SK-N-SH (cell line): ENCODE results near the gene LCN2. TPM values are rescaled to one million over a fixed set of nuclear protein-coding genes. Genes with fewer than 3 reads are reported as not detected.

ENCODE experiments used
- CTCF ChIA-PET: fragments of 300-600, 350-600 bp; formaldehyde crosslinking; extraction: SDS; loops from one replicate; lab custom pipeline; 2021; lab: Yijun Ruan, JAX
- POLR2A ChIA-PET: fragments of 350-600 bp; sonication (Branson Sonifier 250); formaldehyde crosslinking; extraction: SDS; loops from one replicate; lab custom pipeline; 2020; ENCODE audit warnings: antibody characterized with exemption, inconsistent platforms; lab: Yijun Ruan, JAX
- DNase-seq: peaks from one replicate; pipeline ENCODE4 v3.0.0; 2012
- H2AFZ ChIP-seq: fragments of 200-600 bp; sonication (generic); 2 replicates; pipeline ENCODE4 v1.8.1; 2016; ENCODE audit warnings: antibody characterized with exemption, mild to moderate bottlenecking, low read depth
- H3F3A ChIP-seq: fragments of 200-600 bp; sonication (generic); replicated peaks from 2 replicates; pipeline ENCODE3; 2016; ENCODE audit warnings: antibody characterized with exemption, mild to moderate bottlenecking; ENCODE audit not compliant: insufficient read depth
- H3K27ac ChIP-seq, 2 experiments: fragments of 200-500 bp in 1 of 2; fragments of 200-600 bp in 1 of 2; sonication (Bioruptor generic) in 1 of 2; sonication (generic), shearing (Covaris generic) in 1 of 2; 2 replicates each; pipeline versions ENCODE4 v1.5.1 to v1.6.1; 2014 to 2016; ENCODE audit warnings: low read depth in 2 of 2, inconsistent platforms in 1 of 2, low read length in 1 of 2, mild to moderate bottlenecking in 1 of 2, mixed read lengths in 1 of 2
- H3K27me3 ChIP-seq: fragments of 200-600 bp; sonication (generic), shearing (Covaris generic); 2 replicates; pipeline ENCODE4 v1.6.1; 2016; ENCODE audit warnings: mixed run types; ENCODE audit not compliant: insufficient read depth
- H3K36me3 ChIP-seq, 2 experiments: fragments of 200-500 bp in 1 of 2; fragments of 200-600 bp in 1 of 2; sonication (Bioruptor generic) in 1 of 2; sonication (generic) in 1 of 2; replicated peaks in 1 of 2; 2 replicates each; pipeline versions ENCODE3 to v1.5.1; 2014 to 2016; ENCODE audit warnings: low read length in 1 of 2, mild to moderate bottlenecking in 1 of 2; ENCODE audit not compliant: insufficient read depth in 2 of 2, control insufficient read depth in 1 of 2
- H3K4me1 ChIP-seq, 2 experiments: fragments of 200-500 bp in 1 of 2; fragments of 200-600 bp in 1 of 2; sonication (Bioruptor generic) in 1 of 2; sonication (generic), shearing (Covaris generic) in 1 of 2; 2 replicates each; pipeline versions ENCODE4 v1.5.1 to v1.6.1; 2014 to 2016; ENCODE audit warnings: low read depth in 1 of 2, low read length in 1 of 2, mixed run types in 1 of 2; ENCODE audit not compliant: insufficient read depth in 2 of 2, control insufficient read depth in 1 of 2
- H3K4me2 ChIP-seq: fragments of 200-600 bp; sonication (generic), shearing (Covaris generic); 2 replicates; pipeline ENCODE4 v1.6.1; 2017; ENCODE audit warnings: mixed run types
- H3K4me3 ChIP-seq, 2 experiments: fragments of 200-500 bp in 1 of 2; fragments of 200-600 bp in 1 of 2; sonication (Bioruptor generic) in 1 of 2; sonication (generic), shearing (Covaris generic) in 1 of 2; 2 replicates each; pipeline versions ENCODE4 v1.5.1 to v1.8.1; 2014 to 2016; ENCODE audit warnings: low read depth in 2 of 2, inconsistent platforms in 1 of 2, low read length in 1 of 2, mild to moderate bottlenecking in 1 of 2, mixed read lengths in 1 of 2, moderate library complexity in 1 of 2
- H3K79me2 ChIP-seq: fragments of 200-600 bp; sonication (generic); 2 replicates; pipeline ENCODE4 v1.8.1; 2017; ENCODE audit warnings: mild to moderate bottlenecking; ENCODE audit not compliant: insufficient read depth
- H3K9ac ChIP-seq: fragments of 200-600 bp; sonication (generic); 2 replicates; pipeline ENCODE4 v1.6.1; 2017; ENCODE audit warnings: mixed run types
- H3K9me2 ChIP-seq: fragments of 200-600 bp; sonication (generic); 2 replicates; pipeline ENCODE4 v1.6.1; 2017; ENCODE audit warnings: mixed run types
- H3K9me3 ChIP-seq: fragments of 200-600 bp; sonication (generic); 2 replicates; pipeline ENCODE4 v1.6.1; 2017; ENCODE audit warnings: mixed run types, mild to moderate bottlenecking, moderate library complexity
- H4K20me1 ChIP-seq: fragments of 200-600 bp; sonication (generic); 2 replicates; pipeline ENCODE4 v1.6.1; 2017; ENCODE audit warnings: mild to moderate bottlenecking, mixed run types; ENCODE audit not compliant: insufficient read depth
- ELF1 ChIP-seq: IDR thresholded peaks from 2 replicates; pipeline ENCODE4 v1.4.0; 2012
- EP300 ChIP-seq, 2 experiments: IDR thresholded peaks; 2 replicates each; pipeline versions ENCODE4 v1.4.0 to v1.6.1; 2012; ENCODE audit warnings: borderline replicate concordance in 1 of 2, low read depth in 1 of 2, low read length in 1 of 2
- EZH2phosphoT487 ChIP-seq: fragments of 200-600 bp; sonication (generic); IDR thresholded peaks from 2 replicates; pipeline ENCODE4 v1.6.1; 2017; ENCODE audit warnings: low read depth, mixed run types, mild to moderate bottlenecking, antibody characterized with exemption, moderate library complexity, borderline replicate concordance
- FOSL2 ChIP-seq: IDR thresholded peaks from 2 replicates; pipeline ENCODE4 v1.4.0; 2012; ENCODE audit warnings: low read depth, mild to moderate bottlenecking, moderate library complexity, borderline replicate concordance
- FOXJ3 ChIP-seq: sonication (generic); formaldehyde crosslinking; IDR thresholded peaks from 2 replicates; pipeline ENCODE4 v1.5.1; 2020; ENCODE audit warnings: mild to moderate bottlenecking, missing genetic modification reagents
- FOXM1 ChIP-seq: IDR thresholded peaks from 2 replicates; pipeline ENCODE4 v1.4.0; 2012; ENCODE audit warnings: low read depth, mild to moderate bottlenecking
- GABPA ChIP-seq: IDR thresholded peaks from 2 replicates; pipeline ENCODE4 v1.4.0; 2012; ENCODE audit warnings: low read depth, mild to moderate bottlenecking
- GATA2 ChIP-seq: sonication (generic); formaldehyde crosslinking; IDR thresholded peaks from 2 replicates; pipeline ENCODE4 v1.5.0; 2020; ENCODE audit warnings: mild to moderate bottlenecking, missing genetic modification reagents
- MAX ChIP-seq: IDR thresholded peaks from 2 replicates; pipeline ENCODE4 v1.4.0; 2012; ENCODE audit warnings: low read depth
- NRF1 ChIP-seq: IDR thresholded peaks from 2 replicates; pipeline ENCODE4 v1.6.1; 2012; ENCODE audit warnings: low read depth, mild to moderate bottlenecking, low read length
- RFX5 ChIP-seq: IDR thresholded peaks from 2 replicates; pipeline ENCODE4 v1.6.1; 2012; ENCODE audit warnings: mild to moderate bottlenecking, improper control_type of control experiment, low read length
- RXRA ChIP-seq: IDR thresholded peaks from 2 replicates; pipeline ENCODE4 v1.4.0; 2012; ENCODE audit warnings: low read depth, mild to moderate bottlenecking, borderline replicate concordance
- SIN3A ChIP-seq: IDR thresholded peaks from 2 replicates; pipeline ENCODE4 v1.6.1; 2012; ENCODE audit warnings: low read depth, mild to moderate bottlenecking, low read length, moderate library complexity, borderline replicate concordance
- SMC3 ChIP-seq: IDR thresholded peaks from 2 replicates; pipeline ENCODE4 v1.6.1; 2012; ENCODE audit warnings: low read depth, low read length, improper control_type of control experiment
- TCF12 ChIP-seq: IDR thresholded peaks from 2 replicates; pipeline ENCODE4 v1.4.0; 2012
- TEAD4 ChIP-seq: IDR thresholded peaks from 2 replicates; pipeline ENCODE4 v1.4.0; 2012; ENCODE audit warnings: mild to moderate bottlenecking, borderline replicate concordance; ENCODE audit not compliant: insufficient read depth
- USF2 ChIP-seq: fragments of 150-350 bp; IDR thresholded peaks from 2 replicates; pipeline ENCODE4 v1.6.1; 2017; ENCODE audit warnings: antibody characterized with exemption, low read length, low read depth, borderline replicate concordance
- YY1 ChIP-seq: IDR thresholded peaks from 2 replicates; pipeline ENCODE4 v1.4.0; 2012; ENCODE audit warnings: low read depth, mild to moderate bottlenecking
- WGBS: methylation state at CpG from one replicate; pipeline ENCODE4 v1.1.6; 2017; ENCODE audit warnings: low lambda C conversion rate; 5-methylcytosine and 5-hydroxymethylcytosine counted together
- polyA plus RNA-seq, 3 experiments: library from polyadenylated mRNA; depleted of rRNA; stranded (reverse); fragments of >200 nt; gene quantifications; 2 replicates each; pipeline ENCODE4 v1.2.3, GENCODE V29; 2012

LCN2 gene
- polyA plus RNA-seq, 1 of the 3 experiments (the other 2 are of a cell fraction), result not detected

- H4K20me1 ChIP-seq, result no peaks in the 10 kb centered on the region
- H3K4me3 ChIP-seq, result no peak overlapping the region
- H3K9ac ChIP-seq, result no peak overlapping the region
- no peaks in the 10 kb centered on the region for H3K9me2 ChIP-seq
- H3K27me3 ChIP-seq, result no peaks in the 10 kb centered on the region
- TF ChIP-seq NRF1 (no peak), FOSL2 (peak; percentile 5; the same call in 1 of the 2 replicates)
- peaks cover 0 to 37% of the 10 kb centered on the region in 2 experiments for H3K36me3 ChIP-seq
- H3K4me2 ChIP-seq, result no peak overlapping the region
- no peak for DNase-seq
- H2AFZ ChIP-seq, result no peak overlapping the region
- no peaks in the 10 kb centered on the region for H3K9me3 ChIP-seq
- peaks cover 11% of the 10 kb centered on the region for H3K79me2 ChIP-seq
- H3K27ac ChIP-seq, result no peak overlapping the region
- ChIA-PET CTCF (interaction anchor here (1.0 to 6.2 kb wide), 4 partner anchors 21 to 133 kb away, joined by 3 to 27 read pairs (median 10); partner anchors contain the start of gene CIZ1), POLR2A (interaction anchor here (0.5 to 0.6 kb wide), 2 partner anchors 37 to 143 kb away, joined by 3 read pairs; no protein-coding TSS in a partner anchor)
- H3K4me1 ChIP-seq, result peaks cover 0 to 12% of the 10 kb centered on the region in 2 experiments; a peak in 2 of 4 replicates
- WGBS, result 78% methylated on average over 9 of the region's 10 CpGs
- peaks cover 6% of the 10 kb centered on the region for H3F3A ChIP-seq
Observed at GRCh38 chr9:128162215-128163026, 13.2 kb downstream of the LCN2 start.

GRCh38 chr9:128163027-128163515, 13.8 kb downstream of the LCN2 start:
- WGBS, result 100% methylated on average over 4 of the region's 6 CpGs
- Histone ChIP-seq H3K4me3 (no peak overlapping the region), H2AFZ (no peak overlapping the region), H4K20me1 (no peaks in the 10 kb centered on the region), H3K9ac (no peak overlapping the region), H3K79me2 (peaks cover 11% of the 10 kb centered on the region), H3K9me2 (no peaks in the 10 kb centered on the region), H3K4me1 (peaks cover 0 to 12% of the 10 kb centered on the region in 2 experiments; a peak in 2 of 4 replicates), H3K4me2 (no peak overlapping the region), H3K36me3 (peaks cover 0 to 42% of the 10 kb centered on the region in 2 experiments), H3K27ac (no peak overlapping the region), H3K27me3 (no peaks in the 10 kb centered on the region), H3K9me3 (no peaks in the 10 kb centered on the region), H3F3A (peaks cover 6% of the 10 kb centered on the region)
- TF ChIP-seq NRF1 (no peak), FOSL2 (no peak), FOXM1 (no peak), EZH2phosphoT487 (no peak), YY1 (no peak), EP300 (IDR thresholded peaks at IDR 0.05; ENCODE audit: borderline replicate concordance in 1 of 2, low read depth in 1 of 2, low read length in 1 of 2) (no peak), TCF12 (no peak), FOXJ3 (CRISPR knock-in tag) (no peak), TEAD4 (no peak), RXRA (no peak), USF2 (no peak), GABPA (no peak), ELF1 (no peak), SIN3A (no peak), MAX (no peak), GATA2 (no peak), SMC3 (no peak), RFX5 (no peak)
- no peak for DNase-seq
- ChIA-PET POLR2A (no interaction called here), CTCF (interaction anchor here (1.4 to 1.5 kb wide), 2 partner anchors 20 to 45 kb away, joined by 3 to 5 read pairs; no protein-coding TSS in a partner anchor)
